Measurements from ENCODE around the gene SH3D19.

- TF ChIP-seq CTCF (IDR thresholded peaks at IDR 0.05), result no peak
- no peak for TF ChIP-seq POLR2A (IDR thresholded peaks at IDR 0.05)
Observed at GRCh38 chr4:151284534-151285245, 40.7 kb downstream of the SH3D19 start.

Data from tibial nerve (tissue), 3 donors.